ENCODE results near the gene BICDL2.

The BICDL2 gene

GRCh38 chr16:2981899-2982250, 54.9 kb downstream of the BICDL2 start:
- DNase-seq, result no peak

- no peak for DNase-seq
Observed at GRCh38 chr16:2981177-2981898, 55.4 kb downstream of the BICDL2 start.

- DNase-seq, result peak; percentile 90 to 91
Observed at GRCh38 chr16:2980227-2981176, 56.2 kb downstream of the BICDL2 start, which contains the start of gene PKMYT1. PKMYT1 (minus strand) TSS chr16:2980446; CDS start chr16:2979657, 789 bp downstream.

GRCh38 chr16:2979669-2980226, 57.0 kb downstream of the BICDL2 start:
- no peak for DNase-seq

Measured in activated CD4-positive, alpha-beta T cell treated with anti-CD3 and anti-CD28 coated beads, Interleukin-2, amount 50 U/mL, for 4 hours (primary cell).